Measurements from ENCODE around the gene TUBB3.
"Not testable (repeated sequence)": the region's sequence is repeated elsewhere in the genome, so short reads cannot be mapped to it uniquely, and the experiment has no call there.

The TUBB3 gene

DNA sequence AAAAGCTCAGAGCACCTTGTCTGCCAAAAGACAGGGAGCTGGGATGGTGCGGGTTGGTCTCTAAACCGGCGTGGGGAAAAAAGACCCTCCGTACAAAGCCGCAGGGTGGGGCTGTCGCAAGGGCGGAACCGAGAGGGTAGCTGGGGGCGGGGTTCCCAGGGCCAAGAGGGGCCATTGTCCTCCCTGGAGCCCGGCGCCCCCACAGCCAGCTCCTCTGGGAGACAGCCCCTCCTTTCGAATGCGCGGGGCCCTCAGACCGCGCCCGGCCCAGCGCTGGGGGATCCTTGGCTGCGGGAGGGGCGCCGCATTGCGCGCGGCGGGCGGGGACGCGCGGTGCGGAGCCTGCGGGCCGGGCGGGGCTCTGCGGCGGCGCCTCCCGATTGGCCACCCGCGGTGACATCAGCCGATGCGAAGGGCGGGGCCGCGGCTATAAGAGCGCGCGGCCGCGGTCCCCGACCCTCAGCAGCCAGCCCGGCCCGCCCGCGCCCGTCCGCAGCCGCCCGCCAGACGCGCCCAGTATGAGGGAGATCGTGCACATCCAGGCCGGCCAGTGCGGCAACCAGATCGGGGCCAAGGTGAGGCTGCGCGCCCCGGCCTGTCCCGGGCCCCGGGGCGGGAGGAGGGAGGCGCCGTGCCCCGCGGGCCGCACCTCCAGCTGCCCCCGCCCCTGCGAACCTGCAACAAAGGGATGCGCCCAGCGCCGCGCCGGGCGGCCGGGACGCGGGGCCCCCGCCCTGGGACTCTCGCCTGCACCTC, at the start of gene TUBB3:
Gene TUBB3 (plus strand): TSS at position 459 of the 756 bp plus-strand sequence. CDS start 60 bp downstream, at position 519.
- DNase-seq (ENCODE audit: low read depth in 2 of 2), result no peak

DNA sequence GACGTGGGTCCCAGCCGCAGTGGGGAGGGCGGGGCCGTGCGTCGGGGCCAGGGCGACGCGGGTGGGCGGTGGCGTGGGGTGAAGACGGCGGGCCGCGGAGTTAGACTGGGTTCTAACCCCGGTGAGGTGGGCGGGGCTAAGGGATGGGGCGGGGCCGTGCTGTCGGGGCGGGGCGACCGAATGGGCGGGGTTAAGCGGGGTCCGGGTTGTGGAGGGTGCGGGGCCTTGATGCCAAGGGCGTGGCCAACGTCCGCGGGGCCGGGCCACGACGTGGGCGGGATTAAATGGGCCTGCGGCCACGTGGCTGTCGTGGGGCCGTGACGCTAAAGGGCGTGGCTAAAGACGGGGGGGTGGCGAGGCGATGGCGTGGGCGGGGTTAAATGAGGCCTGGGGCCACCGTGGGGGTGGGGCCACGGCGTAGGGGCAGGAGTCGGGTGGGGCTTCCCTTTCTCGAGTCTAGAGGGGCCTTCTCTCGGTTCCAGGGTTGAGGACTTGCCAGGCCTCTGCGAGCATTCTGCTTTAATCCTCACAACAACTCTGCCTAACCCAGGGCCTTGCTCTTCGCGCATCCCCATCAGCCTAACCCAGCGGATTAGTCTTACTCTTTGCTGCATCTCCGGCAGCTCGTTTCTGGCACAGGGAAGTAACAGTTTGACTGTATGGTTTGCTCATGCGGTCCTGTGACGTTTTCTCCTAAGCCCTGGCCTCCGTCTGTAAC, 49.0 kb upstream of the TUBB3 start:
- peak; percentile 93 to 95 for DNase-seq (ENCODE audit: low read depth in 2 of 2)

DNA sequence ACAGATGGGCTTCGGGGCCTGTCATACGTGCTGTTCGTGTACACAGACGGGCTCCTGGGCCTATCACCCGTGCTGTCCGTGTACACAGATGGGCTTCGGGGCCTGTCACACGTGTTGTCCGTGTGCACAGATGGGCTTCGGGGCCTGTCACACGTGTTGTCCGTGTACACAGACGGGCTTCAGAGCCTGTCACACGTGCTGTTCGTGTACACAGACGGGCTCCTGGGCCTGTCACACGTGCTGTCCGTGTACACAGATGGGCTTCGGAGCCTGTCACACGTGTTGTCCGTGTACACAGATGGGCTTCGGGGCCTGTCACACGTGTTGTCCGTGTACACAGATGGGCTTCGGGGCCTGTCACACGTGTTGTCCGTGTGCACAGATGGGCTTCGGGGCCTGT, 44.0 kb upstream of the TUBB3 start:
- DNase-seq (ENCODE audit: low read depth in 2 of 2), result not testable (repeated sequence)

DNA sequence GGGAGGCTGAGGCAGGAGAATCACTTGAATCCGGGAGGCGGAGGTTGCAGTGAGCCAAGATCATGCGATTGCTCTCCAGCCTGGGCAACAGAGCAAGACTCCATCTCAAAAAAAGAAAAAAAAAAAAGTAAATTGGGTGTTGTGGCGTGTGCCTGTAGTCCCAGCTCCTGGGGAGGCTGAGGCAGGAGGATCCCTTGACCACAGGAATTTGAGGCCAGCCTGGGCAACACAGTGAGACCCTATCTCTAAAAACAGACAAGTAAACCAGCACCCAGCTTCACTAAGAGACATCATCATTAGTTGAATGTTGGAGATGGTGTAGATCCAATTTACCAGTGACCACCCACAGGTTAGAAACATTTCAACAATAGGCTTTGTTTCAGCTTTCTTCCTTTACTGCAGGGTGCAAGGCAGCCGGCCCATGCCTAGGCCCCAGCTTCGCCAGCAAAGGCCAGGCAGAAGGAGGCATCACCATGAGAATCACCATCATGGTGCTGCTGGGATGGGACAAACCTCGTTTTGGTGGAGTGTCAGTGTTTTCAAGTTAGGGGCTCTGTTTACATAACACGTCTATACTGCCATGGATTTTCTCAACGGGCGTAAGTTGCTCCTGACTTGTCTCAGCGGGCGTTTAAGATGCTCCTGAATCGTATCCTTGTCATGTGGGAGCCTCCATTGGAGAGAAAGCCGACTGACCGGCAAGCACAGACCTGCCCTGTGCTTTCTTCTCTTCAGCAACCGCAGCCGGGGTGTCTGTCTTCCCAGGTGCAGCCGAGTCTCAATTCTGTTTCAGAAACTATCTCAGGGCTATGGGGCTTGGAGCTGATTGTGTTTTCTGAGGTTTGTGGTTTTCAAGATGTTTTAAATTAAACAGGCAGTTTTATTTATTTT, 42.4 kb upstream of the TUBB3 start:
- no peak for DNase-seq (ENCODE audit: low read depth in 2 of 2)

DNA sequence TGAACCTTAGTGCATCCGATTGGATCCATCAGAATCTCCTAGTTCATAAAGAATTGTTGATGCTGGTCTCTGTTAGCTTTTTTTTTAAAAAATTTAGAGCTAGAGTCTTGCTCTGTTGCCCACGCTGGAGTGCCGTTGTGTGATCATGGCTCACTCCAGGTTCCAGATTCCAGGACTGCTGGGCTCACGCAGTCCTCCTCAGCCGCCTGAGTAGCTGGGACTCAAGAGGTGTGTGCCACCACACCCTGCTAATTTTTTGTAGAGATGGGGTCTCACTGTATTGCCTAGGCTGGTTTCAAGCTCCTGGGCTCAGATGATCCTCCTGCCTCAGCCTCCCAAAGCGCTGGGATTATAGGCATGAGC, 41.8 kb upstream of the TUBB3 start:
- DNase-seq (ENCODE audit: low read depth in 2 of 2), result no peak

DNA sequence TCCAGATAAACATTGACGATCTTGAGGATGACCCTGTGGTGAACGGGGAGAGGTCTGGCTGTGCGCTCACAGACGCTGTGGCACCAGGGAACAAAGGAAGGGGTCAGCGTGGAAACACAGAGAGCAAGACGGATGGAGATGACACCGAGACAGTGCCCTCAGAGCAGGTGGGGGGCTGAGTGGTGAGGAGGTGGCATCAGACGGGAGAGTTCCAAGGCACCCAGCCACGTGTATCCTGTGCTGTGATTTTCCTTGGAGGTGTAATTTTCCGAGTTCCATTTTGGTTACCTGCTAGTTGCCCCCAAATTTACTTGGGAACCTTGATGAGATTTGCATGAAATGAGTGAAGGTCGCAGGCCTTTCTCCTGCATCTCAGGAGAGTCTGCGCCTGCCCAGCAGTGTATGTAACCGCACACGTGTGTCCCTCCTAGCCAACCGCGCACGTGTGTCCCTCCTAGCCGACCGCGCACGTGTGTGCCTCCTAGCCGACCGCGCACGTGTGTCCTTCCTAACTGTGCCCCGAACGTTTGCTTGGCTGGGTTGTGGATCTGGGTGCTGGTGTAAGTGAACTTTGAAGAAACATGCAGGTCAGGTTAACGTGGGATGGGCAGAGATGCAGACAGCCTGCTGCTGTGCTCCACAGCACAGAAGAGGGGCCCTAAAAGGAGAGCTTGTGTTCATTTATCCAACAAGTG, 39.6 kb upstream of the TUBB3 start:
- DNase-seq (ENCODE audit: low read depth in 2 of 2), result no peak

DNA sequence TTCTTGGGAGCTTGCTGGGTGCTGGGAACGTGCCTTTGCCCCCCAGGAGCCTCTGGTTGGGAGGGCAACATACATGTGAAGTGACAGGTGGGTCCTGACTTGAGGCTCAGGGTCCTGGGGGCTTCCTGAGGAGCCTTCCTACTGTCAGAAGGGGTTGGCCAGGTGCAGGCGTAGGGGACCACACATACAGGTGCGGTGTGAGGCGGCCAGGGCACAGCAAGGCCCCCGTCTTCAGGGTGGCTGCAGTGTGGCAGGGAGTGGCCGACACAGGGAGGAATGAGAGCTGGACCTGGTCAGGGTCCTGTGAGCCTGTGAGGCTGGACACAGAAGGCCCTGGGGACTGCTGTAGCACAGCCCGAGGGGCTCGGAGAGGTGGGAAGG, 39.1 kb upstream of the TUBB3 start:
- no peak for DNase-seq (ENCODE audit: low read depth in 2 of 2)

DNA sequence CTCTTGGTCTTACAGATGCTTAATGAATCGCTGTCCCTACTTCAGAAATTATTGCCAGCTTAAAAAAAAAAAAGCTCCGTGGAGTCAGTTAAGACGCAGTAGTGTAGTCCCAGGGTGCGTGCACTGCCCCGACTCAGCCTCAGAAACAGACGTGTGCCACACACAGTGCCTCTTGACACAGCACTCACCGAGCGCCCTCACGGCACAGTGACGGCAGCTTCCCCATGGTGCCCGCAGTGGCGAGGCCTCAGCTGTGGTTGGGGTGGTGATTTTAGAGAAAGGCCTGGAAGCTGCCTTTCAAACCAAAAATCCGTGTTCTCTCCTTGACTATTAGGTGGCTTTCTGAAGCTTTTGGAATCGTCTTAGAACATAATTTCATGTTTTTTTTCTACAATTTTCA, 35.9 kb upstream of the TUBB3 start:
- no peak for DNase-seq (ENCODE audit: low read depth in 2 of 2)

DNA sequence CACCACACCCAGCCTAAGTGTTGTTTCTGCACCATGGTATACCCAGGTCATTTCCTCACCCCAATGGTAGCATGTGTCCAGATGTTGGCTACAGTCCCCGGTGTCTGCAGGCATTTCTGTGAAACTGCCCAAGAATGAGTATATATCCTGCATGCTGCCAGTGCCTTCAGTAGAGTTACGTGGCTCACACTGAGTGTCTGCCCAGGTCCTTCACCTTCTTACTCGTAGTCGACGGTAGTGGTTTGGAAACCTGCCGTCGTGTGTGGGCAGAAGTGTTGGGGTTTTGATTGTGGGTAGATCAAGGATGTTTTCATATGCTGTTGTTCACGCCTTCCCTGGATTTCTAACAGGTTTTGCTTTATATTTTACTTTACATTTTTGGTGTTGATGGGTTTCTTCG, 32.9 kb upstream of the TUBB3 start:
- DNase-seq (ENCODE audit: low read depth in 2 of 2), result peak; percentile 19 to 30

DNA sequence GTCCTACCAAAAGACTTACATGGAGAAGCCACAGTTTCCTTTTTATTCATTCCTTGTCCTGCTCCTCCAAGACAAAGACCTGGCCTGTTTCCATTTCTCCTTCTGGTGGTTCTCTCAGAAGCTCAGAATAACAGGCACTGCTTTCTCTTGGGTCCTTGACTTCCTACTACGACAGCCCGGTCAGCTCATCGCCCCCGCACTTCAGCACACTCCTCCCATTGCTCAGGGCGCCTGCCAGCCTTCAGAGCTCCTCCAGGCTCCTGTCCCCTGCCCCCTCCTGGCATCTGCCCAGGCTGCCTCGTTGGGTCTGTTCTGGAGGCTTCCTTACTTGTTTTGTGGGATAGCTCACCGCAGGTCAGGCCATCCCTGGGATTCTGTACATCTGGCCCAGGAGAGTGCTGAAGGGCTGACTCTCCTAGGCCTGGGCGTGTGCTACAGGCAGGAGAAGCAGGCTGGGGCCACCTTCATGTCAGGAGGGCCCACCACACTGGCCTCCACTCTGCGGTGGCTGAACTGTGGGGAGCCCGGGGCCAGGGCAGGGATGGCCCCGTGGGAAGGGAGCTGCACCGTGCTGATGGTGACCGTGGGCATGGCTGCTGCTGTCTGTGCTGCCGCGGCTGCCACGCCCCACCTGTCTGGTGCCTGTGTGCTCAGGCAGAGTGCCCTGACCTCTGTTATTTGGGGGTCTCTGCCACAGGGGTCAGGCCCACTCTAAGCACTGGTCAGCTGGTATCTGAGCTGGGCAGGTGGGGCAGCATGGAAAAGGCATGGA, 32.1 kb upstream of the TUBB3 start:
- no peak for DNase-seq (ENCODE audit: low read depth in 2 of 2)

DNA sequence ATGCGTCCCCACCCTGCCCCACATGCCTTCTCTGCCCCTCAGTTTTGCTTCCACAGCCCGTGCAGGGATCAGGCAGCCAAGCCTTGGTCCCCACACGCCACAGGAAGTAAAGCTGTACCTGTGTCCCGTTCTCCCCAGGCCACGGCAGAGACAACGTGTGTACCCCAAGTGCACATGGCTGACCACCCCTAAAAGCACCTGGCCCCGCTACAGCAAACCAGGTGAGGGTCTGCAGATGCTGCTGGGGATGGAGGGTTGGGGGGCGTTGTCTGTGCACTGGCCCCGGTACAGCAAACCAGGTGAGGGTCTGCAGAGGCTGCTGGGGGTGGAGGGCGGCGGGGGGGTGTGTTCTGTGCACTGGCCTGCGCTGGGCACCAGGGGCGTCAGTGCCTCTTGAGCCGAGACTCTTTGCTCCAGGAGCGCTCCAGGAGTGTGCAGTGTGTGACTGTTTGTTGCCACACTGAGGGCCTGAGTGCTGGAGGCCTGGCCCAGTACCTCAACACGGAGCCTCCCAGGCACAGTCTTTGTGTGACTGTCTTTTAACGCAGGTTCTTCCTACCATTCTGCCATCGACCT, 31.0 kb upstream of the TUBB3 start:
- DNase-seq (ENCODE audit: low read depth in 2 of 2), result no peak

DNA sequence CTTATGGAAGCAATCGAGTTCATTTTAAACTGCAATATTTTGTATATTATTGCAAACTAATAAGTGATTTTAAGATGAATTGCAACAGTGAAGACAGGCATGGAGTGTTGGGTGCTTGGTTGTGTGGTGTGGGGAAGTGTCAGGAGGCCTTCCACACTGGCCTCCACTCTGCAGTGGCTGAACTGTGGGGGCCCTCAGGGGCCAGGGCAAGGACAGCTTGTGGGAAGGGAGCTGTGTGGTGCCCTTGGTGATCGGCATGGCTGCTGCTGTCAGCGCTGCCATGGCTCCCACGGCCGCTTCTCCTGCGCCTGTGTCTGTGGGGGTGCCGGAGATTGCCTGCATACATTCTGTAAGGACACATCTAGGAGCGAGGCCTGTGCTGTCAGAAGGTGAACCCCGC, 30.5 kb upstream of the TUBB3 start:
- DNase-seq (ENCODE audit: low read depth in 2 of 2), result no peak

DNA sequence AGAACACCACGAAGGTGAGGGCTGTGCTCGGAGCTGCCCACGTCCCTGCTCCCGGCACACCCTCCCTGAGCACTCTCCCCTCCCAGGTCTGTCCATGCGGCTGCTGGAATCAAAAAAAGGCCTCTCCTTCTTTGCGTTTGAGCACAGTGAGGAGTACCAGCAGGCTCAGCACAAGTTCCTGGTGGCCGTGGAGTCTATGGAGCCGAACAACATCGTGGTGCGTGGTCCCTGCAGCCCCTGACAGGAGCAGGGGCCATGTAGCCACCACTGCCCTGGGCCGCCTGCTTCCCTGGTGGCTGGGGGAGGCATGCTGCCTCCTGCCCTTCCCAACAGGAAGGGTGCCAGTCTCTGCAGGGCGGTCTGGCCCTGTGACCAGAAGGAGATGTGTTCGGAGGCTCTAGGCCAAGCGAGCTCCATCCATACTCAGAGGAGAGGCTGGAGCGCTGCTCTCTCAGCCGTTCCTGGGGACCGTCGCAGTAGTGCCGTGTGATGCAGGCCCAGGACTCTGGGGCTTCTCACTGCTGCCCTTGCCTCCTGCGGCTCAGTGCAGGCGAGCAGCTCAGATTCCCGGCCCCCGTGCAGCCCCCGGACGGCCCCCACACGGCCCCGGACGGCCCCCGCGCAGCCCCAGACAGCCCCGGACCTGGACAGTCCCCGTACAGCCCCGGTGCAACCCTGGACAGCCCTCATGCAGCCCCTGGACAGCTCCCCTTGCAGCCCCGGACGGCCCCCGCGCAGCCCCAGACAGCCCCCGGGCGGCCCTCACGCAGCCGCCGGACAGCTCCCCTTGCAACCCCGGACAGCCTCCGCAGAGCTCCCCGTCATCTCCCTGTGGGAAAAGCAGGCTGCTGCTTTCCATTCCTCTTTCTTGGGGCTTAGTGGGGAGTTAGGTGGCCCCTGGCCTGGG, 29.2 kb upstream of the TUBB3 start:
- no peak for DNase-seq (ENCODE audit: low read depth in 2 of 2)

DNA sequence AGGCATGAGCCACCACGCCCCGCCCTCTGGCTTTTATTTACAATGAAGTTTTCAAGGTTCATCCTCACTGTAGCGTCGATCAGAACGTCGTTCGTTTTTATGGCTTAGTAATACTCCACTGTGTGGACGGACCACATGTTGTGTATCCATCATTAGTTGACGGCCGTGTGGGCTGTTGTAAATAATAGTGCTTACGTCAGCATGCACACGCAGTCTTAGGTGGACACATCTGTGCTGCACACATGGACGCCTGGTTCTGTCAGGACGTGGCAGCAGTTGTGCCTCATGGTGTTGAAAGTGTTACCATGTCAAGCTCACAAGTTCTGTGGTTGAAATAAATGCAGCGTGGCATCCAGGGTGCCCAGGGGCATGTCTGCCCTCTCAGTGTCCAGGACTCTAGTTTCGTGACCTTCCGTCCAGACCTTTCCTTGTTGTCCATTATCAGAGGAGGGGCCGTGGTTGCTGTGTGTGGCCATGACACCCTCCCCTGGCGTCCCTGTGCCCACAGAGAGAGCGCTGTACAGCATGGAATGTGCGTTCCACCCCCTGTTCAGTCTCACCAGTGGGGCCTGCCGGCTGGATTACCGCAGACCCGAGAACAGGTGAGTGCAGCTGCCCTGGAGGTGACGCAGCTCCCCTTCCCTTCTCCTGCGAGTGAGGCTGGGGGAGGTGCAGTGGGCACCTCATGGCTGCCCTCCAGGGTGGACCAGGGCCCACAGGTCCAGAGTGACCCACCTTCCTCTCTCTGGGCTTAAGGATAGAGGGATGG, 27.5 kb upstream of the TUBB3 start:
- no peak for DNase-seq (ENCODE audit: low read depth in 2 of 2)

DNA sequence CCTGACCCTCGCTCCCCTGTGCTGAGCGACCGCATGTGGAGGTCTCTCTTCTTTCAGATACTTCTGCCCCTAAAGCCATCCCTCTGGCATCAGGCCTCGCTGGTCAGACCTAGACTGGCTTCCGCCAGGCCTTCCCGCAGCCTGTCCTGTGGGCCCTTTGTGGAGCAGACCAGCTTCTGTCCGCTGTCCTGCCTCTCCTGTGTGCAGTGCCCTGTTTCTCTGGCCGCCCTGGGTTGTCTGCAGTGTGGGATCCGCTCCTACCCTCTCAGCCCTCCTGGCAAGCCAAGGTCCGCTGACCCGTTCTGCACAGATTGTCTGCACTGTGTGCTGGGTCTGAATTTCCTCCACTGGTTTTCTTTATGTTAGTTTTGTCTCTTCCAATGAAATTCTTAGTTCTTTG, 25.9 kb upstream of the TUBB3 start:
- DNase-seq (ENCODE audit: low read depth in 2 of 2), result no peak

DNA sequence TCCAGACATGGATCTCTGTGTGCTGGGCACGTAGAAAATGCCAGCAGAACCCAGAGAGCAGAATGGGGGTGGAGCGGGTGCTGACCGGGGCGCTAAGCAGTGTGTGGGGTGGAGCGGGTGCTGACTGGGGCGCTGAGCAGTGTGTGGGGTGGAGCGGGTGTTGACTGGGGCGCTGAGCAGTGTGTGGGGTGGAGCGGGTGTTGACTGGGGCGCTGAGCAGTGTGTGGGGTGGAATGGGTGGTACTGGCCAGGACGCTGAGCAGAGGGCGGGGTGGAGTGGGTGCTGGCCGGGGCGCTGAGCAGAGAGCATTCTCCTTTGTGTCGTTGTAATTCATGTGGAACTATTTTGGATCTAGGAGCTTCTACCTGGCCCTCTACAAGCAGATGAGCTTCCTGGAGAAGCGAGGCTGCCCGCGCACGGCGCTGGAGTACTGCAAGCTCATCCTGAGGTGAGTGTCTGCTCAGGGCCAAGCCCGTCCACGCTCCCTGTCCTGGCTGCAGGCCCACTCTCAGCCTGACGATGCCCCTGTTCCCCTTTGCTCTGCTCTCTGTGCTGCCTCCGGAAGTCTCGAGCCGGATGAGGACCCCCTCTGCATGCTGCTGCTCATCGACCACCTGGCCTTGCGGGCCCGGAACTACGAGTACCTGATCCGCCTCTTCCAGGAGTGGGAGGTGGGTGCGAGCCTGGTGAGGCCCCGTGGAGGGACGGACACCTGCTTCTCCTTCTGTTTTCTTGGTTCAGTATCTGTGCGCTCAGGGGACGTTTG, 24.8 kb upstream of the TUBB3 start:
- DNase-seq (ENCODE audit: low read depth in 2 of 2), result no peak

DNA sequence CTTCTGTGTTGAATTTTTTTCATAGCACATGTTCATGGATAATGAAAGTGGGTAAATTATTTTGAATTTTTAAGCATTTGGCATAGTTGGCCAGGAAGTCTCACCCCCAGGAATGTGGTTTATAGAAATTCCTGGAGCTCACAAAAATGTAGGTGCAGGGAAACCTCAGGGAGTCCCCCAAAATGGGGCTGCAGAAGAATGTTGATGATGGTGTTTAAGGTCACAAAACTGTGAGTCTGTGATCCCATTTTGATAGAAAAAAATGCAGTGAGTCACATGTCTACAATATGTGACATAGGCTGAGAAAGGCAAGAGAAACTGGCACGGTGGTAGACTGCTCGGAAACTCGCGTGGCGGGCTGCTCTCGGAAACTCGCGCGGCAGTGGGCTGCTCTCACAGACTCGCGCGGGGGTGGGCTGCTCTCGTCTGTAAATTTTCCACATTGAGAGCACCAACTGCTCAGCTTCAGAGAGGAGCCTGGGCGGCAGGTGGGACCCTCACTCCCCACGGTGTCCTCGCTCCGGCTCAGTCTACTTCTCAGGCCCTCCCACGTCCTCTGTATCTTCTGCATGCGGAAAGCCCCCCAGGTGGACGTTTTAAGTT, 23.2 kb upstream of the TUBB3 start:
- DNase-seq (ENCODE audit: low read depth in 2 of 2), result no peak

DNA sequence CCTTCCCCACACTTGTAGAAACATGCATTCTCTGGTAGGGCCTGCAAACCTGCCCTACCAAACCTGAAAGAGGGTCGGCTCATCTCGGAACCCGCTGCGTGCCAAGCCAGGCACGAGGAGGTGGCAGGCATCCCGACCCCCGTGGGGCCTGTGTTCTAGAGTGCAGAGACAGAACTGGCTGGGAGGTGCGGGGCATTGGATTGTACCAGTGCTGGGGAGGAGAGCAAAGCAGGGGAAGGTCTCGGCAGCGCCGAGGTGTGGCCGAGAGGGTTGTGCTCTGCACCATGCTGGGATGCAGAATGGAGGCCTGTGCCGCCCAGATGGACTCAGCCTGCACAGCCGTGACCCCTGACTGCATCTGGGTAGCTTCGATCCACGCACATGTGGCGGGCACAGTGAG, 22.3 kb upstream of the TUBB3 start:
- no peak for DNase-seq (ENCODE audit: low read depth in 2 of 2)

Measured in stimulated activated CD8-positive, alpha-beta memory T cell treated with anti-CD3 and anti-CD28 coated beads, Interleukin-15, amount 100 ng/mL, for 48 hours (primary cell).